ELF-1 (cell line): ENCODE results near the gene ADAM11.

Experiments
- DNase-seq: peaks from one replicate; pipeline ENCODE4 v3.0.0-alpha.2; 2016; ENCODE audit warnings: low read depth, low spot score

Gene ADAM11

GRCh38 chr17:44757045-44757917 is 1.5 kb upstream of the ADAM11 start:
- DNase-seq: no peak

GRCh38 chr17:44757918-44758413 is 822 bp upstream of the ADAM11 start:
- DNase-seq: no peak

- no peak for DNase-seq
Observed at GRCh38 chr17:44759086-44759915, 513 bp downstream of the ADAM11 start.

GRCh38 chr17:44759916-44760243 is 1.1 kb downstream of the ADAM11 start:
- no peak for DNase-seq

- DNase-seq: no peak
Observed at GRCh38 chr17:44760474-44761308, 1.9 kb downstream of the ADAM11 start.

- no peak for DNase-seq
Observed at GRCh38 chr17:44761932-44762810, 3.4 kb downstream of the ADAM11 start.

GRCh38 chr17:44763170-44763569 is 4.4 kb downstream of the ADAM11 start:
- DNase-seq: no peak

GRCh38 chr17:44765965-44766364 is 7.2 kb downstream of the ADAM11 start:
- no peak for DNase-seq

- DNase-seq: no peak
Observed at GRCh38 chr17:44766409-44767038, 7.7 kb downstream of the ADAM11 start.

- no peak for DNase-seq
Observed at GRCh38 chr17:44767493-44767892, 8.7 kb downstream of the ADAM11 start.

GRCh38 chr17:44768505-44769142 is 9.8 kb downstream of the ADAM11 start:
- DNase-seq: no peak

- no peak for DNase-seq
Observed at GRCh38 chr17:44769230-44769629, 10.4 kb downstream of the ADAM11 start.

- DNase-seq: no peak
Observed at GRCh38 chr17:44769647-44770084, 10.9 kb downstream of the ADAM11 start.

- no peak for DNase-seq
Observed at GRCh38 chr17:44770166-44770925, 11.6 kb downstream of the ADAM11 start.

GRCh38 chr17:44772308-44773045 is 13.7 kb downstream of the ADAM11 start:
- no peak for DNase-seq

GRCh38 chr17:44773140-44773539 is 14.4 kb downstream of the ADAM11 start:
- DNase-seq: no peak

GRCh38 chr17:44774271-44775135 is 15.7 kb downstream of the ADAM11 start:
- DNase-seq: peak; percentile 92
